Panc1 (cell line): ENCODE data around the gene AP3D1. TPM values are rescaled to one million over a fixed set of nuclear protein-coding genes. Genes with fewer than 3 reads are reported as not detected.

Source experiments
- ATAC-seq: fragments of 200-7000 bp; cut with Tn5 transposase; 2 replicates; pipeline ENCODE4 v1.9.1; 2020; ENCODE audit warnings: mild to moderate bottlenecking, moderate library complexity
- BruUV-seq: library from RNA; stranded (reverse); fragments of 400-500 nt; replicated peaks from 2 replicates; lab custom pipeline; 2021; lab: Mats Ljungman, UMichigan
- CTCF ChIA-PET: fragments of 300-600 bp; sonication (Branson Sonifier 250); formaldehyde crosslinking; loops from one replicate; lab custom pipeline; 2022; ENCODE audit warnings: antibody characterized with exemption; lab: Charles Lee
- POLR2A ChIA-PET: fragments of 300-600 bp; sonication (Branson Sonifier 250); formaldehyde crosslinking; loops from one replicate; lab custom pipeline; 2022; ENCODE audit warnings: antibody characterized with exemption; lab: Charles Lee
- DNase-seq: peaks from one replicate; pipeline ENCODE4 v3.0.0-alpha.2; 2010; ENCODE audit warnings: low read depth, low spot score
- H3K27ac ChIP-seq: 2 replicates; pipeline ENCODE4 v1.5.1; 2011; ENCODE audit warnings: mild to moderate bottlenecking, low read length, inconsistent platforms
- H3K27me3 ChIP-seq: fragments of 200-500 bp; sonication (Bioruptor generic); 2 replicates; pipeline ENCODE4 v1.6.0; 2014; ENCODE audit warnings: low read length, inconsistent platforms; ENCODE audit not compliant: control insufficient read depth, insufficient read depth
- H3K36me3 ChIP-seq: fragments of 200-500 bp; sonication (Bioruptor generic); 2 replicates; pipeline ENCODE4 v1.5.1; 2014; ENCODE audit warnings: inconsistent platforms, mild to moderate bottlenecking, low read length, moderate library complexity; ENCODE audit not compliant: control insufficient read depth, insufficient read depth
- H3K4me1 ChIP-seq: 2 replicates; pipeline ENCODE4 v1.5.1; 2011; ENCODE audit warnings: inconsistent platforms, mild to moderate bottlenecking, low read length, moderate library complexity; ENCODE audit not compliant: control insufficient read depth, insufficient read depth
- H3K4me3 ChIP-seq, 2 experiments: 2 replicates each; pipeline ENCODE4 v1.5.1; 2011 to 2012; ENCODE audit warnings: low read depth in 2 of 2, low read length in 2 of 2, mild to moderate bottlenecking in 2 of 2, inconsistent platforms in 1 of 2, moderate library complexity in 1 of 2
- H3K9me3 ChIP-seq: fragments of 200-500 bp; sonication (Bioruptor generic); 2 replicates; pipeline ENCODE4 v1.5.1; 2014; ENCODE audit warnings: low read depth, mild to moderate bottlenecking, inconsistent platforms, low read length, moderate library complexity; ENCODE audit not compliant: control insufficient read depth, insufficient read depth
- CTCF ChIP-seq: fragments of 450-650 bp; IDR thresholded peaks from 2 replicates; pipeline ENCODE4 v1.5.1; 2017; ENCODE audit warnings: mild to moderate bottlenecking
- POLR2AphosphoS5 ChIP-seq: IDR thresholded peaks from 2 replicates; pipeline ENCODE4 v1.6.1; 2012; ENCODE audit warnings: mild to moderate bottlenecking, low read depth, low read length, moderate library complexity
- REST ChIP-seq, 2 experiments: IDR thresholded peaks; 2 replicates each; pipeline ENCODE4 v1.6.1; 2011 to 2012; ENCODE audit warnings: low read depth in 2 of 2, control low read depth in 1 of 2, low read length in 1 of 2, mild to moderate bottlenecking in 1 of 2, moderate library complexity in 1 of 2; ENCODE audit not compliant: insufficient read depth in 1 of 2
- SIN3A ChIP-seq: IDR thresholded peaks from 2 replicates; pipeline ENCODE4 v1.6.1; 2012; ENCODE audit warnings: low read depth, mild to moderate bottlenecking, low read length, moderate library complexity, borderline replicate concordance; ENCODE audit not compliant: insufficient read depth
- TCF7L2 ChIP-seq: IDR thresholded peaks from 2 replicates; pipeline ENCODE4 v1.6.1; 2011; ENCODE audit warnings: mild to moderate bottlenecking, low read depth, low read length, inconsistent platforms
- in situ Hi-C: cut with HindIII; loops from 2 replicates; pipeline ENCODE4 v1.10.0; 2016; ENCODE audit warnings: low sequenced_read_pairs, low pct_unique_long_range_greater_than_20kb
- intact Hi-C: fragments of 100-400 bp; cut with micrococcal nuclease; formaldehyde crosslinking; loops from one replicate; pipeline ENCODE4 v1.10.0; 2022; ENCODE audit not compliant: unreplicated experiment
- total RNA-seq: library from RNA; stranded (reverse); gene quantifications from one replicate; pipeline ENCODE4 v1.2.1, GENCODE V29; 2021; ENCODE audit not compliant: unreplicated experiment

AP3D1 gene
- total RNA-seq, 1 experiment from 2014 or later = 167 TPM

DNA sequence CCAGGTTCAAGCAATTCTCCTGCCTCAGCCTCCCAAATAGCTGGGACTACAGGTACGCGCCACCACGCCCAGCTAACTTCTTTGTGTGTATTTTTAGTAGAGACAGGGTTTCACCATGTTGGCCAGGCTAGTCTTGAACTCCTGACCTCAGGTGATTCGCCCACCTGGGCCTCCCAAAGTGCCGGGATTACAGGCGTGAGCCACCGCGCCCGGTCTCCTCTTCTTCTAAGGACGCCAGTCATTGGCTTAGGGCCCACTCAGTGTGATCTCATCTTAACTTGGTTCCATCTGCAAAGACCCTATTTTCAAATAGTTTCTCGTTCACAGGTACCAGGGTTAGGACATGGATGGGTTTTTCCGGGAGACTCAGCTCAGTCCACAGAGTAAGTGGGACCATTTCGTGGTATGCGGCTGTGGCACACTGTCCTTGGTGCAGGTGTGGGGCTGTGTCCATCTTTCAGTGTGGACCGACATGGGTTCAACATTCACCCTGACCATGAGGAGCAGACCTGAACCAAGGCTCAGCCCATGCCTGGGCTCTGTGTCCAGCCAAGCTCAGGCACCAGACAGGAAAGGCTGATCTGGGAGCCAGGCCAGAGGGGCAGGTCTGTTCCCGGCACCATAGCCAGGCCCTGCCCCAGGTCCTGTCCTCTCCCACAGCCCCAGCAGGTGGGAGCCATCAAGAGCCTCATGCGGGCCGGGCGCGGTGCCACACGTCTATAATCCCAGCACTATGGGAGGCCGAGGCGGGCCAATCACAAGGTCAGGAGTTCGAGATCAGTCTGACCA is 97.6 kb downstream of the AP3D1 start:
- ATAC-seq (no peak), DNase-seq (no peak)
- CTCF ChIA-PET = interaction anchor here (0.5 kb wide), 1 partner anchor 185 kb away, joined by 8 read pairs; no protein-coding TSS in a partner anchor
- no peaks in the 10 kb centered on the region for H3K27me3 ChIP-seq
- intact Hi-C loops (no loop called here), in situ Hi-C loops (no loop called here)
- H3K36me3 ChIP-seq = peaks cover 6% of the 10 kb centered on the region; the same call in 1 of the 2 replicates
- TF ChIP-seq SIN3A = no peak
- no peak overlapping the region for H3K4me3 ChIP-seq
- H3K27ac ChIP-seq = peak overlapping the region; percentile 77; the same call in 1 of the 2 replicates
- POLR2A ChIA-PET = interaction anchor here (0.5 to 0.6 kb wide), 2 partner anchors 13 to 221 kb away, joined by 5 to 9 read pairs; no protein-coding TSS in a partner anchor
- no TSS peak for BruUV-seq
- peaks cover 50% of the 10 kb centered on the region for H3K4me1 ChIP-seq
- H3K9me3 ChIP-seq = no peaks in the 10 kb centered on the region

DNA sequence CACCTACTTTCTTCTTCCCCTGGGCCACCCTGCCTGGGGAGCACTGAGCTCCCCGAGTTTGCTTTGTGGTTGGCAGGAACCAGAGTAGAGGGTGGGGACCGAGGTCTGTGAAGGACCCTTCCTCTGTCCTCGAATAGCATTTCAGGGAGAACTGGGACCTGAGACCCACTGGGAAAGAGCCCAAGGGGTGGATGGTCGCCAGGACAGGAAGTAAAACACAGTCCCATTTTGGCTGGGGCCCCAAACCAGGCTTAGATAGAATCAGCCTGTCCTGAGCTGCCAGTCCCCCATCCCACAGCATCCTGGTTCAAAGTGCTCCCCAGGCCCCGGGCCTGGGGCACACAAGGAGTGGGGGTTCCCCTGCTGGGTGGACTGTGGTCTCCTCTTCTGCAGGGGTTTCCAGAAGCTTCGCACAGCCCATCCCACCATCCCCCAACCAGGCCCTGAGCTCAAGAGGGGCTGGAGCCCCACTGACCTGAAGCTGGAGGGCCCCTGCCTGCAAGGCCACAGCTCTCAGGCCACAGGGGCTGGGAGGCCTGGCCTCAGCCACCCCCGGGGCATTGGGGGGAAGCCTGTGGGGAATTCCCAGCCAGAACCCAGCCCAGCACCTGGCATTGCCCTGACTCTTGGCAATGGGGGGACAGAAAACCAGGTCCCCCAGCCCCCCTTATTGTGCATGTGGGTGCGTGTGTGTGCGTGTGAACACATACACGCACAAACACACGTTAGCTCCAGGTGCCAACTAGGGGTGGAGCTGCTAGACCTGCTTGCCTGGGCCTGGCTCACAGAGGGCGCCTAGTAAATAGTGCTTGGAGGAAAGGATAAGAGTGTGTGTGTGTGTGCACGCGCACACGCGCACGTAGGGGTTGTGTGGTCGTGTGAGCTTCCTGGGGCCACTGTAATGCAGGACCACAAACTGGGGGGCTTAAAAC is 99.3 kb downstream of the AP3D1 start:
- H3K27ac ChIP-seq = peak overlapping the region; percentile 90
- in situ Hi-C loops (no loop called here), intact Hi-C loops (no loop called here)
- ATAC-seq (no peak), DNase-seq (no peak)
- no peak for TF ChIP-seq SIN3A
- no peak for TF ChIP-seq REST (IDR thresholded peaks at IDR 0.05; ENCODE audit: insufficient read depth in 1 of 2, low read depth in 2 of 2, low read length in 1 of 2)
- no peak for TF ChIP-seq POLR2AphosphoS5
- no peak for TF ChIP-seq CTCF
- TF ChIP-seq TCF7L2 = no peak
- peaks cover 50% of the 10 kb centered on the region for H3K4me1 ChIP-seq
- no TSS peak for BruUV-seq
- H3K9me3 ChIP-seq = no peaks in the 10 kb centered on the region
- POLR2A ChIA-PET = interaction anchor here (1.1 kb wide), 1 partner anchor 17 kb away, joined by 3 read pairs; no protein-coding TSS in a partner anchor
- CTCF ChIA-PET = no interaction called here
- H3K27me3 ChIP-seq = no peaks in the 10 kb centered on the region
- no peak overlapping the region for H3K4me3 ChIP-seq
- H3K36me3 ChIP-seq = peaks cover 6% of the 10 kb centered on the region; the same call in 1 of the 2 replicates
